Testis (tissue), 2 donors: ENCODE measurements around the gene CRTC2.

ENCODE experiments used
- CTCF ChIP-seq, 3 experiments: fragments of 450-650 bp in 2 of 3; fragments of 200-600 bp in 1 of 3; sonication (generic) in 1 of 3; IDR thresholded peaks; one replicate each; pipeline ENCODE4 v1.5.1; 2016 to 2019; ENCODE audit warnings: antibody characterized with exemption in 3 of 3, mild to moderate bottlenecking in 2 of 3, moderate library complexity in 1 of 3
- POLR2A ChIP-seq: fragments of 450-650 bp; IDR thresholded peaks from one replicate; pipeline ENCODE4 v1.6.1; 2017; ENCODE audit warnings: antibody characterized with exemption, mild to moderate bottlenecking, moderate library complexity

- TF ChIP-seq CTCF (IDR thresholded peaks at IDR 0.05) (no peak), POLR2A (no peak)
Observed at GRCh38 chr1:153995202-153995601, 36.8 kb upstream of the CRTC2 start.
